CD14-positive monocyte (primary cell): Measurements from ENCODE around the gene MFSD8. TPM values are rescaled to one million over a fixed set of nuclear protein-coding genes. Genes with fewer than 3 reads are reported as not detected.
"Not testable (repeated sequence)": the region's sequence is repeated elsewhere in the genome, so short reads cannot be mapped to it uniquely, and the experiment has no call there.

Experiments
- DNase-seq, 3 donors: peaks; one replicate each; pipeline ENCODE4 v3.0.0-alpha.2; 2011 to 2022
- H2AFZ ChIP-seq: 2 replicates; pipeline ENCODE4 v1.6.0; 2012; ENCODE audit warnings: mild to moderate bottlenecking, low read depth, low read length, inconsistent platforms; ENCODE audit not compliant: insufficient read depth, poor library complexity, severe bottlenecking
- H3K27ac ChIP-seq, 2 donors: 1 replicate in 1 of 2; 2 replicates in 1 of 2; pipeline ENCODE4 v1.5.1; 2012 to 2013; ENCODE audit warnings: low read length in 2 of 2, control low read depth in 1 of 2, inconsistent platforms in 1 of 2, low read depth in 1 of 2, mild to moderate bottlenecking in 1 of 2
- H3K27me3 ChIP-seq, 2 donors: one replicate each; pipeline versions ENCODE4 v1.6.0 to v1.6.1; 2011 to 2013; ENCODE audit warnings: low read length in 2 of 2; ENCODE audit not compliant: control insufficient read depth in 2 of 2, insufficient read depth in 2 of 2
- H3K36me3 ChIP-seq, 2 donors: replicated peaks in 1 of 2; 1 replicate in 1 of 2; 2 replicates in 1 of 2; pipeline versions ENCODE4 v1.5.1 to v1.6.1; 2012 to 2013; ENCODE audit warnings: low read length in 2 of 2, control low read depth in 1 of 2, inconsistent platforms in 1 of 2, mild to moderate bottlenecking in 1 of 2; ENCODE audit not compliant: insufficient read depth in 2 of 2, control insufficient read depth in 1 of 2
- H3K4me1 ChIP-seq, 2 donors: 1 replicate in 1 of 2; 2 replicates in 1 of 2; pipeline versions ENCODE4 v1.5.1 to v1.6.1; 2012 to 2013; ENCODE audit warnings: low read length in 2 of 2, control low read depth in 1 of 2, inconsistent platforms in 1 of 2, mild to moderate bottlenecking in 1 of 2, moderate library complexity in 1 of 2; ENCODE audit not compliant: insufficient read depth in 2 of 2, control insufficient read depth in 1 of 2
- H3K4me2 ChIP-seq: replicated peaks from 2 replicates; pipeline ENCODE3; 2012; ENCODE audit warnings: low read length, moderate library complexity, mild to moderate bottlenecking; ENCODE audit not compliant: poor library complexity, severe bottlenecking; ENCODE audit errors: extremely low read depth
- H3K4me3 ChIP-seq, 3 experiments: fragments of 200-600 bp in 1 of 3; sonication (generic) in 1 of 3; replicated peaks in 1 of 3; 1 replicate in 2 of 3; 2 replicates in 1 of 3; pipeline ENCODE4 v1.5.1; 2011 to 2013; ENCODE audit warnings: low read length in 3 of 3, mild to moderate bottlenecking in 3 of 3, control low read depth in 2 of 3, low read depth in 2 of 3, inconsistent platforms in 1 of 3, moderate library complexity in 1 of 3
- H3K79me2 ChIP-seq: 2 replicates; pipeline ENCODE4 v1.6.0; 2012; ENCODE audit warnings: mild to moderate bottlenecking, control low read depth, inconsistent platforms, low read length, moderate library complexity; ENCODE audit not compliant: insufficient read depth
- H3K9ac ChIP-seq: 2 replicates; pipeline ENCODE4 v1.6.0; 2017; ENCODE audit warnings: low read length, mild to moderate bottlenecking; ENCODE audit not compliant: insufficient read depth, poor library complexity, severe bottlenecking
- H3K9me3 ChIP-seq, 2 donors: replicated peaks in 1 of 2; 1 replicate in 1 of 2; 2 replicates in 1 of 2; pipeline versions ENCODE4 v1.5.1 to v1.6.1; 2012 to 2013; ENCODE audit warnings: low read length in 2 of 2, control low read depth in 1 of 2; ENCODE audit not compliant: control insufficient read depth in 1 of 2, insufficient read depth in 1 of 2
- H4K20me1 ChIP-seq: 2 replicates; pipeline ENCODE4 v1.6.0; 2012; ENCODE audit warnings: mild to moderate bottlenecking, low read length, control low read depth, moderate library complexity; ENCODE audit not compliant: insufficient read depth
- H3K27ac Mint-ChIP-seq, 7 donors: one replicate each; pipeline ENCODE4 v1.8.0; 2020; ENCODE audit warnings: mild to moderate bottlenecking in 7 of 7, mixed read lengths in 7 of 7, moderate library complexity in 6 of 7, inconsistent platforms in 2 of 7
- H3K27me3 Mint-ChIP-seq, 3 donors: one replicate each; pipeline ENCODE4 v1.8.0; 2021 to 2022; ENCODE audit warnings: low read depth in 3 of 3, mild to moderate bottlenecking in 3 of 3, mixed read lengths in 3 of 3, moderate library complexity in 3 of 3, inconsistent platforms in 1 of 3
- H3K36me3 Mint-ChIP-seq, 2 donors: one replicate each; pipeline ENCODE4 v1.8.0; 2020; ENCODE audit warnings: mixed read lengths in 2 of 2, inconsistent platforms in 1 of 2, mild to moderate bottlenecking in 1 of 2
- H3K4me1 Mint-ChIP-seq: one replicate; pipeline ENCODE4 v1.8.0; 2020; ENCODE audit warnings: mild to moderate bottlenecking, mixed read lengths
- H3K4me3 Mint-ChIP-seq, 2 donors: one replicate each; pipeline ENCODE4 v1.8.0; 2020; ENCODE audit warnings: mild to moderate bottlenecking in 2 of 2, mixed read lengths in 2 of 2, moderate library complexity in 1 of 2
- H3K9me3 Mint-ChIP-seq, 7 donors: one replicate each; pipeline ENCODE4 v1.8.0; 2020 to 2022; ENCODE audit warnings: mixed read lengths in 7 of 7, mild to moderate bottlenecking in 6 of 7, moderate library complexity in 6 of 7, inconsistent platforms in 2 of 7
- CTCF ChIP-seq: fragments of 200-600 bp; IDR thresholded peaks from one replicate; pipeline ENCODE4 v1.8.0; 2022; ENCODE audit warnings: antibody characterized with exemption, mild to moderate bottlenecking
- WGBS: methylation state at CpG from one replicate; pipeline ENCODE4 v1.1.5; 2013; ENCODE audit warnings: missing lambda C conversion rate; ENCODE audit not compliant: insufficient coverage; 5-methylcytosine and 5-hydroxymethylcytosine counted together
- intact Hi-C, 2 donors: fragments of 100-400 bp; cut with micrococcal nuclease; formaldehyde crosslinking; loops; one replicate each; pipeline versions ENCODE4 v1.15.0 to v1.15.1; 2023
- polyA plus RNA-seq, 3 donors: library from polyadenylated mRNA; depleted of rRNA in 1 of 3; unstranded in 2 of 3; stranded (reverse) in 1 of 3; fragments of 300-500 nt in 2 of 3; fragments of >200 nt in 1 of 3; fragmentation: Illumina TruSeq in 2 of 3; gene quantifications; 1 replicate in 2 of 3; 2 replicates in 1 of 3; pipeline ENCODE4 v1.2.3, GENCODE V29; 2012 to 2021

The MFSD8 gene
- polyA plus RNA-seq, 3 donors: 7.0 to 15.8 (median 14.2) TPM

GRCh38 chr4:127975121-127975770 is 10.3 kb upstream of the MFSD8 start:
- H3K4me2 ChIP-seq: no peak overlapping the region
- Mint-ChIP-seq H3K9me3 (peaks cover 0 to 6% (median 0%) of the 10 kb centered on the region in 7 donors), H3K36me3 (peaks cover 15 to 39% of the 10 kb centered on the region in 2 donors), H3K4me3 (no peak overlapping the region), H3K27me3 (no peaks in the 10 kb centered on the region), H3K27ac (peak overlapping the region in 1 of 7 donors; percentile 59), H3K4me1 (no peaks in the 10 kb centered on the region)
- H3K4me1 ChIP-seq: no peaks in the 10 kb centered on the region
- H3K27ac ChIP-seq: no peak overlapping the region
- peaks cover 3 to 19% of the 10 kb centered on the region in 2 donors for H3K36me3 ChIP-seq
- no peaks in the 10 kb centered on the region for H3K27me3 ChIP-seq
- no peak overlapping the region for H3K4me3 ChIP-seq
- WGBS: no CpG with 5 or more reads among the region's 2 CpGs
- no peak overlapping the region for H2AFZ ChIP-seq
- no peak overlapping the region for H3K9ac ChIP-seq
- no peak for TF ChIP-seq CTCF
- no peak for DNase-seq
- peaks cover 54% of the 10 kb centered on the region for H3K79me2 ChIP-seq
- intact Hi-C loops: no loop called here
- H4K20me1 ChIP-seq: peaks cover 12% of the 10 kb centered on the region
- no peaks in the 10 kb centered on the region for H3K9me3 ChIP-seq

GRCh38 chr4:127970925-127971324 is 6.0 kb upstream of the MFSD8 start:
- H3K9me3 ChIP-seq, H3K4me3 ChIP-seq, intact Hi-C loops, DNase-seq, H3K4me2 ChIP-seq, H3K9ac ChIP-seq, H3K27me3 ChIP-seq, H3K4me1 ChIP-seq, H2AFZ ChIP-seq, H3K4me3 Mint-ChIP-seq, H3K27ac ChIP-seq, H3K27me3 Mint-ChIP-seq, H3K9me3 Mint-ChIP-seq: not testable (repeated sequence)
- WGBS: 88% methylated on average over 2 of the region's 4 CpGs
- H3K36me3 ChIP-seq: peaks cover 3 to 19% of the 10 kb centered on the region in 2 donors
- peaks cover 86% of the 10 kb centered on the region for H3K79me2 ChIP-seq
- Mint-ChIP-seq H3K4me1 (peaks cover 10% of the 10 kb centered on the region), H3K36me3 (peaks cover 13 to 38% of the 10 kb centered on the region in 2 donors), H3K27ac (peak overlapping the region in 2 of 7 donors; percentile 43 to 50)
- H4K20me1 ChIP-seq: peaks cover 12% of the 10 kb centered on the region
